Measurements from ENCODE around the gene PCDH12.

DNA sequence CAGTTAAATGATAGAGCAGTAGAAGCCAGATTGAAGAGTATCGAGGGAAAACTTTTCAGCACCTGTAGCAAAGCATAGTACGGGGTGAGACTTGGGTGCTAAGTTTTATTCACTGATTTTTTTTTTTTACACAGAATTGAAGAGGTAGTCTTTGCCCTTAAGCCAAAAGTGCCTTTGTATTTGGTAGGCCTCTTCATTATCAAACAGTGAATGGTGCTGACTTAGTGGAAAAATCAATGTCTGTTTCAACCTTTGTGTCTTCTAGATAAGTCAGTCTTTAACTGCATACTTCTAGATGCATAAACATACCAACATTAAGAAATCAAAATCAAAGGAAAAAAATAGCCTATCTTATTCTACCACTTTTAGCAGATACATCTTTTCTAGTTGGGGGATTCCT lies 24.6 kb upstream of the PCDH12 start:
- TF ChIP-seq MXI1 (IDR thresholded peaks at IDR 0.05; ENCODE audit: low read depth, low read length) (no peak), TAF1 (IDR thresholded peaks at IDR 0.05; ENCODE audit: borderline replicate concordance, low read depth, low read length) (no peak), BMI1 (IDR thresholded peaks at IDR 0.05; ENCODE audit: borderline replicate concordance) (no peak), BHLHE40 (IDR thresholded peaks at IDR 0.05; ENCODE audit: borderline replicate concordance in 1 of 2, low read depth in 2 of 2, low read length in 1 of 2) (no peak), EP300 (IDR thresholded peaks at IDR 0.05; ENCODE audit: borderline replicate concordance in 1 of 2, control insufficient read depth in 1 of 2, low read depth in 2 of 2, low read length in 2 of 2) (no peak), EED (IDR thresholded peaks at IDR 0.05; ENCODE audit: low read depth) (no peak), ATF7 (IDR thresholded peaks at IDR 0.05; ENCODE audit: low read depth) (no peak), FOXM1 (IDR thresholded peaks at IDR 0.05; ENCODE audit: low read depth, low read length) (no peak), BRCA1 (IDR thresholded peaks at IDR 0.05; ENCODE audit: low read depth, low read length) (no peak), TCF7 (IDR thresholded peaks at IDR 0.05; ENCODE audit: borderline replicate concordance) (no peak), NBN (IDR thresholded peaks at IDR 0.05) (no peak), HCFC1 (IDR thresholded peaks at IDR 0.05; ENCODE audit: low read length) (no peak)
- TF ChIP-seq, protein P1, sequence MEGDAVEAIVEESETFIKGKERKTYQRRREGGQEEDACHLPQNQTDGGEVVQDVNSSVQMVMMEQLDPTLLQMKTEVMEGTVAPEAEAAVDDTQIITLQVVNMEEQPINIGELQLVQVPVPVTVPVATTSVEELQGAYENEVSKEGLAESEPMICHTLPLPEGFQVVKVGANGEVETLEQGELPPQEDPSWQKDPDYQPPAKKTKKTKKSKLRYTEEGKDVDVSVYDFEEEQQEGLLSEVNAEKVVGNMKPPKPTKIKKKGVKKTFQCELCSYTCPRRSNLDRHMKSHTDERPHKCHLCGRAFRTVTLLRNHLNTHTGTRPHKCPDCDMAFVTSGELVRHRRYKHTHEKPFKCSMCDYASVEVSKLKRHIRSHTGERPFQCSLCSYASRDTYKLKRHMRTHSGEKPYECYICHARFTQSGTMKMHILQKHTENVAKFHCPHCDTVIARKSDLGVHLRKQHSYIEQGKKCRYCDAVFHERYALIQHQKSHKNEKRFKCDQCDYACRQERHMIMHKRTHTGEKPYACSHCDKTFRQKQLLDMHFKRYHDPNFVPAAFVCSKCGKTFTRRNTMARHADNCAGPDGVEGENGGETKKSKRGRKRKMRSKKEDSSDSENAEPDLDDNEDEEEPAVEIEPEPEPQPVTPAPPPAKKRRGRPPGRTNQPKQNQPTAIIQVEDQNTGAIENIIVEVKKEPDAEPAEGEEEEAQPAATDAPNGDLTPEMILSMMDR (IDR thresholded peaks at IDR 0.05 in 2 of 3, conservative IDR thresholded peaks at IDR 0.05 in 1 of 3; ENCODE audit: control insufficient read depth in 2 of 3, extremely low read depth in 1 of 3, insufficient read depth in 1 of 3, low read depth in 3 of 3, low read length in 3 of 3): no peak
- TF ChIP-seq, protein P2, sequence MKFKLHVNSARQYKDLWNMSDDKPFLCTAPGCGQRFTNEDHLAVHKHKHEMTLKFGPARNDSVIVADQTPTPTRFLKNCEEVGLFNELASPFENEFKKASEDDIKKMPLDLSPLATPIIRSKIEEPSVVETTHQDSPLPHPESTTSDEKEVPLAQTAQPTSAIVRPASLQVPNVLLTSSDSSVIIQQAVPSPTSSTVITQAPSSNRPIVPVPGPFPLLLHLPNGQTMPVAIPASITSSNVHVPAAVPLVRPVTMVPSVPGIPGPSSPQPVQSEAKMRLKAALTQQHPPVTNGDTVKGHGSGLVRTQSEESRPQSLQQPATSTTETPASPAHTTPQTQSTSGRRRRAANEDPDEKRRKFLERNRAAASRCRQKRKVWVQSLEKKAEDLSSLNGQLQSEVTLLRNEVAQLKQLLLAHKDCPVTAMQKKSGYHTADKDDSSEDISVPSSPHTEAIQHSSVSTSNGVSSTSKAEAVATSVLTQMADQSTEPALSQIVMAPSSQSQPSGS (IDR thresholded peaks at IDR 0.05; ENCODE audit: low read length): no peak
